Frontal cortex (tissue), 4 donors: ENCODE measurements around the gene EIF5A. TPM values are rescaled to one million over a fixed set of nuclear protein-coding genes. Genes with fewer than 3 reads are reported as not detected.

Experiments
- DNase-seq, 2 donors: peaks; one replicate each; pipeline ENCODE4 v3.0.0; 2012; ENCODE audit warnings: low spot score in 2 of 2
- FAIRE-seq: peaks from 2 replicates; lab custom pipeline; 2012; peaks lifted over from hg19 to GRCh38; lab: Jason Lieb, UNC
- total RNA-seq: library from RNA; depleted of rRNA; stranded (reverse); fragments of >200 nt; gene quantifications from one replicate; pipeline ENCODE4 v1.2.3, GENCODE V29; 2014
- donor health status: control.
- donor health status: control.
- donor health status: control.

Gene EIF5A
- 208 TPM for total RNA-seq

GRCh38 chr17:7306911-7307685 is at the start of gene EIF5A:
Gene EIF5A (plus strand): TSS chr17:7307628. CDS start chr17:7309636, 2,008 bp downstream.
- no peak for FAIRE-seq
- peak; percentile 96 to 97 for DNase-seq

DNA sequence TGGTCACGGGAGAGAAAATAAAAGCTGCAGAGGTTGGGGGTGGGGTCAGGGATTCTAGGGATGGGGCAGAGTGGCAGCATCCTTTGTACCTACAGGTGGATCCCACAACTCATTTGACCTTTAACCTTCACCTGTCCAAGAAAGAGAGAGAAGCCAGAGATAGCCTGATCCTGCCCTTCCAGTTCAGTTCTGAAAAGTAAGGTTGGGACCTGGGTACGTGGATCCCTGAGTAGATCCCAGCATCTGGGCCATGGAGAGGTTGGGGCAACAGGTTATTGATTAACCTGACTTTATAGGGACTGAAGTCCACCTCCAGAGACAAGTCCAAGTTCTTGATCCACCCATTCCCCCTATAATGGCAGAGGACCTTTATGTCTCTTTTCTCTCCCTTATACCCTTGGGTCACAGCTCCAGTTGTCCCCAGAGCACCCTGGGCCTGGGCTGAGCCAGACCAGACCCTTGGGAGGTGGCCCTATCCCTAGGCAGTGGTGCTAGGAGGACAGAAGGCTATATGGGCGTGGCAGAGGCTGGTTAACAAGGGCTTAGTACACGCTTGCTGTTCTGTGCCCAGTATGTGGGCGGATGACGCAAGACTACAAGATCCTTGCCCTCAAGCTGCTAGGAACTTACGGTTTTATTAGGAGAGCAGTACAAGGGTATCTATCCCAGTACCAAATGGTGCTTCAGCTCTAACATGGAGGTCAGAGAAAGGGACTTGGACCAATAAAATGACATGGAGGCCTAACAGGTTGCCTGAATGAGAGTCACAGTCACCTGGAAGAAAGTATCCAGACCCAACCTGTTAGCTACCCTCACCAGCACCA is 48.5 kb upstream of the EIF5A start:
- DNase-seq = no peak
- FAIRE-seq = no peak

- DNase-seq (no peak), FAIRE-seq (no peak)
Observed at GRCh38 chr17:7259555-7259889, 47.9 kb upstream of the EIF5A start.

GRCh38 chr17:7260151-7260550 is 47.3 kb upstream of the EIF5A start:
- FAIRE-seq = no peak

DNA sequence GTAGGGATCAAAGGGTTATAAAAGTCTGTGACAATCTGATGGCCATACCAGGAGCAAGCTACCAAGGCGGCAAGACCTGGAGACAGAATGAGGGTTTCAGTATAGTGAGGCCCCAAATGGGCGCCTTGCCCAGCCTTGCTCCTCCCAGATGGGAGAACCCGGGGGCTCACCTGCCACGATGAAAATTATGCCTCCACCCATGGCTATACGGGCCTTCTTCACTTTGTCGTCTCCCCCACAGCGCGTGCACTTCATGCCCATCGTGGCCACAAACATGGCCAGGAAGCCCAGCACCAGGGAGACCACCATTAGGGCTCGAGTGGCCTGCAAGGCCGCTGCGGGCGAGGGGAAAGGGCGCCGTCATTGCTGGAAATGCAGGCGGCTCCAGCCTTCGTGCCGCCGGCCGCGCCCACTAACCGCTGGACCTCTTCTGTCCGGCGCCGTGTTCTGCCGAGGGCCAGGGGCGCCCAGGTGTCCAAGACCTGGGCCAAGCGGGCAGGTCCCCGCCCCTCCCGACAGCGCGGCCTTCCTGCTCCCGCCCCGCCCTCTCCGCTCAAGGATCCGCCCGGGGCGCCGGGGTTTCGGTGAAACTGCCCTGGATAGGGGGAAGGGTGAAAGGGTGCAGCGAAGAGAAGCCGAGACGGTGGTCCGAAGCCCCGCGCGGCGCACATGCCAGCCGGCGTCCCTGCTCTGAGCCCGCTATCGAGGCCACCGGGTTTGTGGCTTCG is 46.6 kb upstream of the EIF5A start:
- FAIRE-seq (no peak), DNase-seq (no peak)

More at GRCh38 chr17:7260151-7260550, 47.3 kb upstream of the EIF5A start:
- DNase-seq = no peak

GRCh38 chr17:7261379-7262191 is 45.8 kb upstream of the EIF5A start:
- FAIRE-seq (no peak), DNase-seq (no peak)

- DNase-seq (no peak), FAIRE-seq (no peak)
Observed at GRCh38 chr17:7262192-7262934, 45.1 kb upstream of the EIF5A start, which contains the start of gene CLDN7. Gene CLDN7 (minus strand): TSS chr17:7262478. CDS start chr17:7262043, 435 bp downstream.

GRCh38 chr17:7262935-7263800 is 44.3 kb upstream of the EIF5A start:
- DNase-seq (no peak), FAIRE-seq (no peak)

- DNase-seq = no peak
- no peak for FAIRE-seq
Observed at GRCh38 chr17:7263801-7264078, 43.7 kb upstream of the EIF5A start.

DNA sequence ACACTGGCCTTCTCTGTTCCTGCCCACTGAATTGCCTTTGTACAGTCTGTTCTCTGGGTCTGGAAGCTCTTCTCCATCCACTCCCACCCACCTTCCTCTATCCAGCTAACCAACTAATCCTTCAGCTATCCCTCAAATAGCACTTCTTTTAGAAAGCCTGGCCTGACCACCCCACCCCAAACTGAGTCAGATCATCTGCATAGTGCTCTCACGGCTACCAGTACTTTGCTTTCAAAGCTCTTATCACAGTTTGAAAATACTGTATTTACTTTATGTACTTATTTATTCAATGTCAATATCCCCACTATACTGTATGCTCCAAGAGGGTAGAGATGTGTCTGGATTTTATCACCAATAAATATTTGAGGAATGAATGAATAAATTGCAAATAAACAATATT is 40.6 kb upstream of the EIF5A start:
- DNase-seq = no peak
- no peak for FAIRE-seq

DNA sequence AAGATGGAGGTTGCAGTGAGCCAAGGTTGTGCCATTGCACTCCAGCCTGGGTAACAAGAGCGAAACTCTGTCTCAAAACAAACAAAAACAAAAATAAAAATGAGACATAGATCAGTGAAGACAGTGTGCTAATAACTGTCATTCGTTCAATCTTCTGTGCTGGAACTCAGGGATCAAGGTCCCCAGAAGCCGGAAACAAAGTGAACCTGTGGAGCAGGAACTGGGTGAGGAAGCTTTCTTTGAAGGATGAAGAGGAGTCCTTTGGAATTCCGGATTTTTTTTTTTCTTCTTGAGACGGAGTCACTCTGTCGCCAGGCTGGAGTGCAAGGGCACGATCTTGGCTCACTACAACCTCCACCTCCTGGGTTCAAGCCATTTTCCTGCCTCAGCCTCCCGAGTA is 28.0 kb upstream of the EIF5A start:
- DNase-seq = peak in 1 of 2 donors; percentile 6
- no peak for FAIRE-seq

DNA sequence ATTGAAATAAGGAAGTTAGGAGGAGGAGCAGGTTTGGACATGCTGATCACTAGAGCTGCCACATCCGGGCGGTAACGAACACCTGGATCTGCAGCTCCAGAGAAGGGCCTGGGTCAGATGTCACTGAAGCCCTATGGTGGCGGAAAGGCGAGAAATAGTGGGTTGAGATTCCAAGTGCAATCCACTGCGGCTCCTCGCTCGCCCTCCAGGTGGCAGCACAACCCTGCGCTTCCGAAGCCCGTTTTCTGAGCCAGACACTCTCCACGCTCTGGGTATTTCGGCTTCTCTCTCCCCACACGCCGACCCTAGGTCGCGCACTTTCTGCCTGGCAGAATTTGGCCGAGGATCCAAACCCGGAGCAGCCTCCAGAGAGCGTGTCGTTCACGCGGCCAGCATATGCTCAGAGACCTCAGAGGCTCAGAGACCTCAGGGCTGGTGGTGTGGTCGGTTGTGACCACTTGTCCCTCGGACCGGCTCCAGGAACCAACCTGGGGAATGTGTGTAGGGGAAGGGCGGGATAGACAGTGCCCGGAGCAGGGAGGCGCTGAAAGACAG is 26.8 kb upstream of the EIF5A start:
- no peak for FAIRE-seq
- DNase-seq = peak; percentile 88 to 95

- no peak for FAIRE-seq
- DNase-seq = peak; percentile 85 to 98
Observed at GRCh38 chr17:7281074-7281952, 26.1 kb upstream of the EIF5A start, which contains the start of gene SLC2A4. Gene SLC2A4 (plus strand): TSS chr17:7281718. CDS start chr17:7281935, 217 bp downstream.

- no peak for FAIRE-seq
- peak in 1 of 2 donors; percentile 35 for DNase-seq
Observed at GRCh38 chr17:7281953-7282751, 25.3 kb upstream of the EIF5A start.

DNA sequence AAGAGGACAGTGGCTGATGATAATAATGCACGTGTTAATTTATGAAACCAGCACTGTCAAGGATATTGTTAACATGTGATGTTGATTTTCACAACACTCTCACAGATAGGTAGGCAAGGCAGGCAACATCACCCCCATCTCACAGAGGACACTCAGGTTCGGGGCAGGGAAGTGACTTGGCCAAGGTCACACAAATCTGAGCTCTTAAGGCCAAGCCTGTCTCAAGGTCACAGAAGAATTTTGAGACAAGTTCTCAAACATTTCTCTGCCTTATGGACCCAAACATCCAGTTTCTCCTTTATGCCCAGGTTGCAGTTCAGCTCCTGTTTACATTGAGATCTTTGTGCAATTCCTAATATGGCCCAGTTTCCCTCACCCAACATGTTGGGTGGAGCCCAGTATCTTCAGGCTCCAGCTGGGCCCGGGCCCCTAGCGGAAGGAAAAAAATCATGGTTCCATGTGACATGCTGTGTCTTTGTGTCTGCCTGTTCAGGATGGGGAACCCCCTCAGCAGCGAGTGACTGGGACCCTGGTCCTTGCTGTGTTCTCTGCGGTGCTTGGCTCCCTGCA is 24.6 kb upstream of the EIF5A start:
- FAIRE-seq = no peak
- peak in 1 of 2 donors; percentile 17 for DNase-seq
